DND-41 (cell line): ENCODE measurements around the gene PSRC1.

Source experiments
- ATAC-seq: fragments of 200-7000 bp; cut with Tn5 transposase; 3 replicates; pipeline ENCODE4 v1.9.1; 2021; ENCODE audit warnings: low read depth; ENCODE audit not compliant: insufficient read depth
- DNase-seq: peaks from one replicate; pipeline ENCODE4 v3.0.0-alpha.2; 2020
- H2AFZ ChIP-seq: 2 replicates; pipeline ENCODE4 v1.6.0; 2012; ENCODE audit warnings: low read depth, low read length
- H3K27ac ChIP-seq: 2 replicates; pipeline ENCODE4 v1.5.1; 2012; ENCODE audit warnings: low read length, inconsistent platforms
- H3K27me3 ChIP-seq: fragments of 200-600 bp; sonication (generic); 2 replicates; pipeline ENCODE4 v1.6.0; 2012; ENCODE audit warnings: low read length, mild to moderate bottlenecking, inconsistent platforms; ENCODE audit not compliant: insufficient read depth, poor library complexity
- H3K36me3 ChIP-seq: 2 replicates; pipeline ENCODE4 v1.5.1; 2012; ENCODE audit warnings: low read length, inconsistent platforms; ENCODE audit not compliant: insufficient read depth
- H3K4me1 ChIP-seq: 2 replicates; pipeline ENCODE4 v1.5.1; 2012; ENCODE audit warnings: mild to moderate bottlenecking, low read length; ENCODE audit not compliant: insufficient read depth
- H3K4me2 ChIP-seq: 2 replicates; pipeline ENCODE4 v1.6.0; 2012; ENCODE audit warnings: mild to moderate bottlenecking, moderate library complexity, low read length, inconsistent platforms; ENCODE audit not compliant: insufficient read depth
- H3K4me3 ChIP-seq, 2 experiments: fragments of 200-600 bp in 1 of 2; shearing (Covaris generic) in 1 of 2; 2 replicates each; pipeline ENCODE4 v1.5.1; 2012 to 2016; ENCODE audit warnings: inconsistent platforms in 2 of 2, low read length in 2 of 2, mild to moderate bottlenecking in 2 of 2, low read depth in 1 of 2, moderate library complexity in 1 of 2
- H3K79me2 ChIP-seq: 2 replicates; pipeline ENCODE4 v1.6.0; 2012; ENCODE audit warnings: low read length, inconsistent platforms; ENCODE audit not compliant: insufficient read depth
- H3K9ac ChIP-seq: 2 replicates; pipeline ENCODE4 v1.6.0; 2012; ENCODE audit warnings: low read depth, mild to moderate bottlenecking, inconsistent platforms, low read length, moderate library complexity
- H3K9me3 ChIP-seq: 2 replicates; pipeline ENCODE4 v1.5.1; 2012; ENCODE audit warnings: low read length, moderate library complexity, mild to moderate bottlenecking, inconsistent platforms; ENCODE audit not compliant: insufficient read depth, severe bottlenecking
- H4K20me1 ChIP-seq: 2 replicates; pipeline ENCODE4 v1.6.0; 2012; ENCODE audit warnings: low read length; ENCODE audit not compliant: insufficient read depth
- EZH2 ChIP-seq: IDR thresholded peaks from 3 replicates; pipeline ENCODE4 v1.6.1; 2012; ENCODE audit warnings: borderline replicate concordance, low read depth, mild to moderate bottlenecking, moderate library complexity, low read length, inconsistent platforms; ENCODE audit not compliant: severe bottlenecking
- TF ChIP-seq, protein P1 (sequence below): IDR thresholded peaks from 2 replicates; pipeline ENCODE4 v1.5.1; 2012; ENCODE audit warnings: borderline replicate concordance, low read length, moderate library complexity, mild to moderate bottlenecking; ENCODE audit not compliant: poor library complexity, severe bottlenecking; ENCODE audit errors: extremely low read depth

The PSRC1 gene

DNA sequence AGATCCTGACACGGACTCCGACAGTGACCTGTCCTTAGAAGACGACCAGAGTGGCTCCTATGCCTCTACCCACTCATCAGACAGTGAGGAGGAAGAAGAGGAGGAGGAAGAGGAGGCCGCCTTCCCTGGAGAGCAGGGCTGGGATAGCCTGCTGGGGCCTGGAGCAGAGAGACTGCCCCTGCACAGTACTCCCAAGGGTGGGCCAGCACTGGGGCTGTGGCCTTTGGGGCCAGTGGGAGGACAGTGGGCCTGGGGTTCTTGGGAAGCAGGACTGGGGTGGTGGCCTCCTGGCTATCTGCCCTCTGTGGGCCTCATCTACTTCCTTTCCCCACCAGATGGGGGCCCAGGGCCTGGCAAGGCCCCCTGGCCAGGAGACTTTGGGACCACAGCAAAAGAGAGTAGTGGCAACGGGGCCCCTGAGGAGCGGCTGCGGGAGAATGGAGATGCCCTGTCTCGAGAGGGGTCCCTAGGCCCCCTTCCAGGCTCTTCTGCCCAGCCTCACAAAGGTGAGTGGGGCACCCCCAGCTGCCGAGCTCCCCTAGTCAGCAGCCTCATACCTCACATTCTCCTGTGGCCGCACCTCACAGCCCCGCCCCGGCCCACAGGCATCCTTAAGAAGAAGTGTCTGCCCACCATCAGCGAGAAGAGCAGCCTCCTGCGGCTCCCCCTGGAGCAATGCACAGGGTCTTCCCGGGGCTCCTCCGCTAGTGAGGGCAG lies 10.0 kb downstream of the PSRC1 start:
- no peak for ATAC-seq
- H3K27ac ChIP-seq = no peak overlapping the region
- peaks cover 5% of the 10 kb centered on the region for H3K36me3 ChIP-seq

DNA sequence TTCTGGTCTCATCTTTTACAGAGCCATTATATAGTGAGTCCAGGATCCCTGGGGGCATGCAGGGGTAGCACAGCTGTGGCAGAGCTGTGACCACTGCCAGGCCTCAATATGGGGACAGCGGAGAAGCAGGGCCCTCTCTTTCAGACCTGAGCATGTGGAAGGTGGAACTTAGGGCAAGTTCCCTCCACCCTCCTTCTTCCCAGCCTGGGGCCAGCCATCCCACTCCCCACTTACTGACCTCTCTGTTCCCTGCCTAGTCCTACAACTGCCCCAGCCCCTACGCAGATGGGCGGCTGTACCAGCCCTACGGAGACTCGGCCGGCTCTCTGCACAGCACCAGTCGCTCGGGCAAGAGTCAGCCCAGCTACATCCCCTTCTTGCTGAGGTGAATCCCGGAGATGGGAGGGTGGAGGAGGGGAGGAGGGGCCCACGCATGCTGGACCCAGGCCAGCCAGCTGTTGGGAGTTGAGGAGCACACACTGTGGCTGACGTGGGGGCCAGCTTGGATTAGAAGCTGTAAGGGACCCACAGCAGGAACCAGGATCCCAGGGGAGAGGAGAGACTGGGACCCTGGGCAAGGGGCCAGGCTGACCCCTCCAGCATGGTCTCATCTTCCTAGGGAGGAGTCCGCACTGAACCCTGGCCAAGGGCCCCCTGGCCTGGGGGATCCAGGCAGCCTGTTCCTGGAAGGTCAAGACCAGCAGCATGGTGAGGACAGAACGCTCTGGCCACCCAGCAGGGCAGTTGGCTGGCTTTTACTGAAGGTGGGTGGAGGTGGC lies 10.7 kb downstream of the PSRC1 start:
- Histone ChIP-seq H3K27ac (no peak overlapping the region), H3K79me2 (no peaks in the 10 kb centered on the region), H3K4me3 (no peak overlapping the region), H3K27me3 (no peaks in the 10 kb centered on the region), H3K4me1 (no peaks in the 10 kb centered on the region), H4K20me1 (no peaks in the 10 kb centered on the region), H3K4me2 (no peak overlapping the region), H3K9me3 (no peaks in the 10 kb centered on the region), H3K36me3 (no peaks in the 10 kb centered on the region; the same call in 1 of the 2 replicates), H3K9ac (no peak overlapping the region), H2AFZ (no peak overlapping the region)
- no peak for ATAC-seq
- no peak for DNase-seq
- TF ChIP-seq, protein P1, sequence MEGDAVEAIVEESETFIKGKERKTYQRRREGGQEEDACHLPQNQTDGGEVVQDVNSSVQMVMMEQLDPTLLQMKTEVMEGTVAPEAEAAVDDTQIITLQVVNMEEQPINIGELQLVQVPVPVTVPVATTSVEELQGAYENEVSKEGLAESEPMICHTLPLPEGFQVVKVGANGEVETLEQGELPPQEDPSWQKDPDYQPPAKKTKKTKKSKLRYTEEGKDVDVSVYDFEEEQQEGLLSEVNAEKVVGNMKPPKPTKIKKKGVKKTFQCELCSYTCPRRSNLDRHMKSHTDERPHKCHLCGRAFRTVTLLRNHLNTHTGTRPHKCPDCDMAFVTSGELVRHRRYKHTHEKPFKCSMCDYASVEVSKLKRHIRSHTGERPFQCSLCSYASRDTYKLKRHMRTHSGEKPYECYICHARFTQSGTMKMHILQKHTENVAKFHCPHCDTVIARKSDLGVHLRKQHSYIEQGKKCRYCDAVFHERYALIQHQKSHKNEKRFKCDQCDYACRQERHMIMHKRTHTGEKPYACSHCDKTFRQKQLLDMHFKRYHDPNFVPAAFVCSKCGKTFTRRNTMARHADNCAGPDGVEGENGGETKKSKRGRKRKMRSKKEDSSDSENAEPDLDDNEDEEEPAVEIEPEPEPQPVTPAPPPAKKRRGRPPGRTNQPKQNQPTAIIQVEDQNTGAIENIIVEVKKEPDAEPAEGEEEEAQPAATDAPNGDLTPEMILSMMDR = no peak
- no peak for TF ChIP-seq EZH2

More for the DNA sequence above, 10.0 kb downstream of the PSRC1 start:
- Histone ChIP-seq H3K4me1 (no peaks in the 10 kb centered on the region), H3K9ac (no peak overlapping the region), H3K4me3 (no peak overlapping the region), H3K9me3 (no peaks in the 10 kb centered on the region), H2AFZ (no peak overlapping the region), H3K4me2 (no peak overlapping the region), H3K79me2 (no peaks in the 10 kb centered on the region), H3K27me3 (no peaks in the 10 kb centered on the region), H4K20me1 (no peaks in the 10 kb centered on the region)
- TF ChIP-seq EZH2 = no peak
- TF ChIP-seq, protein P1 = no peak
- DNase-seq = no peak

- Histone ChIP-seq H3K9ac (no peak overlapping the region), H3K36me3 (no peaks in the 10 kb centered on the region; the same call in 1 of the 2 replicates), H3K4me1 (no peaks in the 10 kb centered on the region), H3K27me3 (no peaks in the 10 kb centered on the region), H3K79me2 (no peaks in the 10 kb centered on the region), H3K9me3 (no peaks in the 10 kb centered on the region), H3K27ac (no peak overlapping the region), H3K4me2 (no peak overlapping the region), H3K4me3 (no peak overlapping the region), H2AFZ (no peak overlapping the region), H4K20me1 (no peaks in the 10 kb centered on the region)
- ATAC-seq = no peak
- no peak for DNase-seq
- TF ChIP-seq, protein P1 = no peak
- TF ChIP-seq EZH2 = no peak
Measured at GRCh38 chr1:109271458-109271857, 11.5 kb downstream of the PSRC1 start.
